WI38 (cell line): ENCODE measurements around the gene HECTD4.
"Not testable (repeated sequence)": the region's sequence is repeated elsewhere in the genome, so short reads cannot be mapped to it uniquely, and the experiment has no call there.

ENCODE experiments used
- H3K4me3 ChIP-seq: 2 replicates; pipeline ENCODE4 v1.5.1; 2011; ENCODE audit warnings: low read depth, mild to moderate bottlenecking, control low read depth, low read length
- TF ChIP-seq, protein P1 (sequence below): IDR thresholded peaks from 2 replicates; pipeline ENCODE4 v1.5.1; 2012; ENCODE audit warnings: low read depth, mild to moderate bottlenecking, control low read depth, low read length

HECTD4 gene

DNA sequence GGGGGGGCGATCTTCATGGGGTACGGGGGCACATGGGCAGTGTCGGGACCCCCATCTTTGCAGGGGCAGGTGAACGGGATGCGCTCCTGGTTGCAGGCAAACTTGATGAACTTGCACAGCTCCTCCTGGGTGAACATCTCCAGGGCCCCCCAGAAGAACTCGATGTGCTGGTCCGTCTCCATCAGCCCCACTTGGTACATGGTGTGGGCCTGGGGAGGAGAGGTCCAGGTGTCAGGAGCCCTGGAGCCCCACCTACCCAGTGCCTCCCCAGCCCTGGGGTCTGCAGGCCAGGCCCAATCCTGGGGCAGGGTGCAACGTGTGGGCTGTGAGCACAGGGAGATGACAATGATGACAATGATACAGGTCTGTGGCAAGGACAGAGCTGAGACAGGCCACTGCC lies 219.2 kb downstream of the HECTD4 start:
- TF ChIP-seq, protein P1, sequence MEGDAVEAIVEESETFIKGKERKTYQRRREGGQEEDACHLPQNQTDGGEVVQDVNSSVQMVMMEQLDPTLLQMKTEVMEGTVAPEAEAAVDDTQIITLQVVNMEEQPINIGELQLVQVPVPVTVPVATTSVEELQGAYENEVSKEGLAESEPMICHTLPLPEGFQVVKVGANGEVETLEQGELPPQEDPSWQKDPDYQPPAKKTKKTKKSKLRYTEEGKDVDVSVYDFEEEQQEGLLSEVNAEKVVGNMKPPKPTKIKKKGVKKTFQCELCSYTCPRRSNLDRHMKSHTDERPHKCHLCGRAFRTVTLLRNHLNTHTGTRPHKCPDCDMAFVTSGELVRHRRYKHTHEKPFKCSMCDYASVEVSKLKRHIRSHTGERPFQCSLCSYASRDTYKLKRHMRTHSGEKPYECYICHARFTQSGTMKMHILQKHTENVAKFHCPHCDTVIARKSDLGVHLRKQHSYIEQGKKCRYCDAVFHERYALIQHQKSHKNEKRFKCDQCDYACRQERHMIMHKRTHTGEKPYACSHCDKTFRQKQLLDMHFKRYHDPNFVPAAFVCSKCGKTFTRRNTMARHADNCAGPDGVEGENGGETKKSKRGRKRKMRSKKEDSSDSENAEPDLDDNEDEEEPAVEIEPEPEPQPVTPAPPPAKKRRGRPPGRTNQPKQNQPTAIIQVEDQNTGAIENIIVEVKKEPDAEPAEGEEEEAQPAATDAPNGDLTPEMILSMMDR, result no peak
- H3K4me3 ChIP-seq, result no peak overlapping the region

DNA sequence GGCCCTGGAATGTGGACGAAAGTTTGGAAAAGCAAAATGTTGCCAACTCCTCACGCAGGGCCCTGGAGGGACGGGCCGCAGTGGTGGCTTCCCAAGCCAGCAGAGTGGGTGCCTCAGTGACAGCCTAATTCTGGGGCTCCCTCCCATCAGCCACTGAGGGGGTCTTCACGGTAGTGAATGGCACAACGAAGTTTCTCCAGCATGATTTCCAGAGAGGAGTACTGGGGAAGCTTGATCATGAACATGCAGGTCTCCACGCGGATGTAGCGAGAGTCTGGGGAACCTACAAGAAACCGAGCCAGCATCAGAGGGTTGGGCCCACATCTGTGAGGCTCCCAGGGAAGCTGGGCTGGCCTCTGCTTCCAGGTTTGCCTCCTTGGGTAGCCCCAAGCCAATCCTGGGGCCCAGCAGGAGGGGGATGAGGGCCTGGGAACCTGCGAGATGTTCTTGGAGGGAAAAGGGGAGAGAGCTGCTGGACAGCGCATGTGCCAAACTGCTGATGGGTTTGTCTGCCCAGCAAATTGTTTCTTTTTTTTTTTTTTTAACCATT lies 219.9 kb downstream of the HECTD4 start:
- TF ChIP-seq, protein P1, result no peak
- no peak overlapping the region for H3K4me3 ChIP-seq

DNA sequence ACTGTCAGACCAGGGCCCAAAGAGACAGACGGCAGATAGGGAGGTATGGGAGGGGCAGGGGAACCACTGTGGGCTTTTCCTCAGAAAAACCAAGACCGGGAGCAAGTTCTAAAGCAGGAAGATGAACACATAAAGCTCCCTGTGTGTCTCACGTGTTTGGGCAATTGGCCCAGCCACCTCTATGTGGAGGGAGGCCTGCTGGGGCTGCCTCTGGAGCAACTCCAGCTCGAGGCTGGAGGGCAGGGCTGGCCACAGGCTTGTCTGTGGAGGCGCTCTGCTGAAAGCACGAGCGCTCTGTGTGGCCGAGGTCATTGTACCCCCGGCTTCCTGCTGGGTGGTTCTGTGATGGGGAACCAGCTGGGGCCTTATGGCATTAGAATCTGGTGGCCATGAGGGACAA lies 220.5 kb downstream of the HECTD4 start:
- H3K4me3 ChIP-seq, result no peak overlapping the region
- TF ChIP-seq, protein P1, result no peak

DNA sequence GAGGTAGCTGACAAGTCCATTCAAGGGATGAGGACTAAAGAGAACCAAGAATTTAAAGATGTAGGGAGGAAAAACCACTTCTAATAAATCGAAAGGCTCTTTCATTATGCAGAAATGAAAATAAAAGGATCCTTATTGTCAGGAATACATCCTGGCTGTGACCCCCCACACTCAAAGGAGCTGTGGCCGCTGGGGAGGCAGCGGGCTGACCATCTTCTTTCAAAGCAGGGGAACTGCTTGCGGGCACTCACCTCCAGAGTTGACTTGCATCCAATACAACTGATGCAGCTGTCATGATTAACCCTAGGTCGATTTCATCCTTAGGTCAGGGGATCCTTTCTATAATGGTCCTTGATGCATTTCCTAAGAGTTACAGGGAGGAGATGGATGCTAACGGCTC lies 221.6 kb downstream of the HECTD4 start:
- H3K4me3 ChIP-seq, result no peak overlapping the region
- TF ChIP-seq, protein P1, result no peak

DNA sequence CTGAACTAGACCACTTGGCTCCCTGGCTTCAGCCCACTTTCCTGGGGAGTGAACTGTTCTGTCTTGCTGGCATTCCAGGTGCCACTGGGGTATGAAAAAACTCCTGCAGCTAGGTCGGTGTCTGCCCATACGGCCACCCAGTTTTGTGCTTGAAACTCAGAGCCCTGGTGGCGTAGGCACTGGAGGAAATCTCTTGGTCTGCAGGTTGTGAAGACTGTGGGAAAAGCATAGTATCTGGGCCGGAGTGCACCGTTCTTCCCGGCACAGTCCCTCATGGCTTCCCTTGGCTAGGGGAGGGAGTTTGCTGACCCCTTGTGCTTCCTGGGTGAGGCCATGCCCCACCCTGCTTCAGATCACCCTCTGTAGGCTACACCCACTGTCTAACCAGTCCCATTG lies 223.1 kb downstream of the HECTD4 start:
- TF ChIP-seq, protein P1, result no peak
- no peak overlapping the region for H3K4me3 ChIP-seq

DNA sequence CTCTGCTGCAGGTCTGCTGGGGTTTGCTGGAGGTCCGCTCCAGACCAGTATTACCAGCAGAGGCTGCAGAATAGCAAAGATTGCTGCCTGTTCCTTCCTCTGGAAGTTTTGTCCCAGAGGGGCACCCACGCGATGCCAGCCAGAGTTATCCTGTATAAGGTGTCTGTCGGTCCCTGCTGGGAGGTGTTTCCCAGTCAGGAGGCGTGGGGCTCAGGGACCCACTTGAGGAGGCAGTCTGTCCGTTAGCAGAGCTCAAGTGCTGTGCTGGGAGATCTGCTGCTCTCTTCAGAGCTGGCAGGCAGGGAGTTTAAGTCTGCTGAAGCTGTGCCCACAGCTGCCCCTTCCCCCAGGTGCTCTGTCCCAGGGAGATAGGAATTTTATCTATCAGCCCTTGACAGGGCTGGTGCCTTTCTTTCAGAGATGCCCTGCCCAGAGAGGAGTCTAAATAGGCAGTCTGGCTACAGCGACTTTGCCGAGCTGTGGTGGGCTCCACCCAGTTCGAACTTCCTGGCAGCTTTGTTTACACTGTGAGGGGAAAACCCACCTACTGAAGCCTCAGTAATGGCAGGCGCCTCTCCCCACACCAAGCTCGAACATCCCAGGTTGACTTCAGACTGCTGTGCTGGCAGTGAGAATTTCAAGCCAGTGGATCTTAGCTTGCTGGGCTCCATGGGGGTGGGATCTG lies 223.6 kb downstream of the HECTD4 start:
- not testable (repeated sequence) for H3K4me3 ChIP-seq

DNA sequence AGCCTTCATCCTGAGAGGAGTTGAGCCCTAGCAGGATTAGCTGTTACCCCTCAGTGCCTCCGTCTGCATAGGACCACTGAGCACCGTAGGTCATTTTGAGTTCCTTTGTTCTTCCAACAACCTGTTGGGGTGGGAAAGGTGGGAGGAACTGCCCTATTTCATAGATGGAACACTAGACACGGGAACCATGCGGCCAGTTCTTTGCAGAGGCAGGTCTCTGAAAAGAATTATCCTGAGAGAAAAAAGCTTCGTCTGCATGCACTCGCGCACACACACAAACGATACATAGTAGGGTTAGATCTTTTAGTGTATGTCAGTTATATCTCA lies 228.4 kb downstream of the HECTD4 start:
- no peak overlapping the region for H3K4me3 ChIP-seq
- TF ChIP-seq, protein P1, result no peak
